ENCODE measurements around the gene ASCL5. TPM values are rescaled to one million over a fixed set of nuclear protein-coding genes. Genes with fewer than 3 reads are reported as not detected.

Gene ASCL5
- total and polyA plus RNA-seq, 10 of the 15 experiments (the other 5 are each of a cell fraction or from before 2014, with no cell fraction given), result 0.04 TPM; not detected in 9

- 0 out of 2 replicates have a peak, but pooled peaks have one; percentile 55 for TF ChIP-seq CHD4 (IDR thresholded peaks at IDR 0.05)
- no peak for TF ChIP-seq FOXK2 (IDR thresholded peaks at IDR 0.05)
- TF ChIP-seq BMI1 (IDR thresholded peaks at IDR 0.05; ENCODE audit: borderline replicate concordance), result no peak
- TF ChIP-seq SREBF2 (IDR thresholded peaks at IDR 0.05; ENCODE audit: low read length), result no peak
- TF ChIP-seq NFYB (IDR thresholded peaks at IDR 0.05; ENCODE audit: insufficient read depth, low read depth, low read length), result no peak
- TF ChIP-seq IRF5 (IDR thresholded peaks at IDR 0.05; ENCODE audit: borderline replicate concordance), result no peak
Observed at GRCh38 chr1:201171063-201172036, 44.4 kb upstream of the ASCL5 start (continued).

GRCh38 chr1:201170533-201171062 lies 43.6 kb upstream of the ASCL5 start:
- no peaks in the 10 kb centered on the region for H3K79me2 ChIP-seq (ENCODE audit: control insufficient read depth, insufficient read depth, low read length)
- ChIA-PET RAD21 (ENCODE audit: unreplicated experiment) (interaction anchor here (1.6 kb wide), 1 partner anchor 16 kb away, joined by 5 read pairs; the partner anchor contains the start of gene TMEM9), SMC1A (ENCODE audit: uncharacterized antibody, unreplicated experiment) (interaction anchor here (0.7 kb wide), 2 partner anchors 11 to 199 kb away, joined by 3 read pairs; no protein-coding TSS in a partner anchor), CTCF (interaction anchor here (1.1 kb wide), 1 partner anchor 12 kb away, joined by 5 read pairs; no protein-coding TSS in a partner anchor), POLR2A (no interaction called here)
- in situ Hi-C loops (cut with MboI), result no loop called here
- FAIRE-seq, result peak; percentile 90
- intact Hi-C loops (cut with micrococcal nuclease; ENCODE audit: unreplicated experiment), result loop anchor here (1.0 kb wide), 1 partner anchor 16 kb away; the partner anchor contains the start of gene TMEM9
- TF ChIP-seq LARP7 (IDR thresholded peaks at IDR 0.05) (no peak), IKZF2 (IDR thresholded peaks at IDR 0.05) (0 out of 4 replicates have a peak, but pooled peaks of 1 of the 2 experiments have one; percentile 17), TCF12 (IDR thresholded peaks at IDR 0.05; ENCODE audit: low read depth, low read length) (peak; percentile 75), PKNOX1 (IDR thresholded peaks at IDR 0.05) (peak; percentile 31), SUZ12 (IDR thresholded peaks at IDR 0.05; ENCODE audit: unreplicated experiment) (no peak), MYB (IDR thresholded peaks at IDR 0.05; ENCODE audit: borderline replicate concordance, low read depth, low read length) (no peak), YY1 (IDR thresholded peaks at IDR 0.05; ENCODE audit: low read depth, low read length) (0 out of 2 replicates have a peak, but pooled peaks have one; percentile 6), TCF3 (IDR thresholded peaks at IDR 0.05; ENCODE audit: borderline replicate concordance, insufficient read depth, low read depth, low read length) (peak; percentile 50; the same call in 1 of the 2 replicates), NFYB (IDR thresholded peaks at IDR 0.05; ENCODE audit: insufficient read depth, low read depth, low read length) (peak; percentile 41; the same call in 1 of the 2 replicates), CBX5 (IDR thresholded peaks at IDR 0.05; ENCODE audit: low read depth) (0 out of 2 replicates have a peak, but pooled peaks have one; percentile 36), NR2F1 (conservative IDR thresholded peaks at IDR 0.05) (peak; percentile 92), KAT2A (conservative IDR thresholded peaks at IDR 0.05; ENCODE audit: control insufficient read depth, low read depth, low read length) (no peak)
- H3K36me3 ChIP-seq (ENCODE audit: control insufficient read depth in 2 of 2, insufficient read depth in 2 of 2, low read length in 1 of 2), result no peaks in the 10 kb centered on the region
- BruUV-seq (replicated peaks), result no TSS peak
- no peaks in the 10 kb centered on the region for H3K9me3 ChIP-seq (replicated peaks; ENCODE audit: control insufficient read depth, insufficient read depth, low read length)
- 20% methylated on average over 26 of the region's 26 CpGs for WGBS (ENCODE audit: insufficient coverage, insufficient replicate concordance, low lambda C conversion rate, missing lambda C conversion rate)
- peak; percentile 33 for DNase-seq (ENCODE audit: low read depth, low spot score)
- peak overlapping the region; percentile 56; the same call in 1 of the 2 replicates for H3K9ac ChIP-seq (ENCODE audit: control insufficient read depth, insufficient read depth, low read length)
- peak overlapping the region; percentile 84 for H2AFZ ChIP-seq (ENCODE audit: control insufficient read depth, low read depth, low read length)
- peak; percentile 99 for ATAC-seq
- peak overlapping the region; percentile 55; the same call in 1 of the 2 replicates for H3K4me3 ChIP-seq
- H3K27me3 ChIP-seq (replicated peaks in 1 of 2; ENCODE audit: control insufficient read depth in 2 of 2, insufficient read depth in 2 of 2, low read length in 1 of 2), result no peaks in the 10 kb centered on the region; a peak in 1 of 4 replicates
- no peak overlapping the region for H3K27ac ChIP-seq (ENCODE audit: control insufficient read depth, insufficient read depth)
- H3K4me2 ChIP-seq (ENCODE audit: control insufficient read depth, insufficient read depth), result peak overlapping the region; percentile 97
- H4K20me1 ChIP-seq (ENCODE audit: control insufficient read depth, insufficient read depth), result no peaks in the 10 kb centered on the region
- peaks cover 7% of the 10 kb centered on the region for H3K4me1 ChIP-seq (ENCODE audit: control insufficient read depth, insufficient read depth, low read length)
